Osteocyte (in vitro differentiated cells): ENCODE measurements around the gene JAKMIP1. TPM values are rescaled to one million over a fixed set of nuclear protein-coding genes. Genes with fewer than 3 reads are reported as not detected.

Experiments
- DNase-seq: peaks from one replicate; pipeline ENCODE4 v3.0.0; 2021; ENCODE audit warnings: mixed read lengths; ENCODE audit not compliant: unreplicated experiment; ENCODE audit errors: extremely low spot score
- H3K27ac Mint-ChIP-seq: one replicate; pipeline ENCODE4 v1.8.0; 2021; ENCODE audit warnings: mild to moderate bottlenecking, mixed read lengths; ENCODE audit not compliant: unreplicated experiment
- H3K27me3 Mint-ChIP-seq: one replicate; pipeline ENCODE4 v1.8.0; 2021; ENCODE audit warnings: mixed read lengths; ENCODE audit not compliant: unreplicated experiment
- H3K36me3 Mint-ChIP-seq: one replicate; pipeline ENCODE4 v1.8.0; 2021; ENCODE audit warnings: mixed read lengths; ENCODE audit not compliant: unreplicated experiment
- H3K4me1 Mint-ChIP-seq: one replicate; pipeline ENCODE4 v1.8.0; 2021; ENCODE audit warnings: mixed read lengths; ENCODE audit not compliant: unreplicated experiment
- H3K4me3 Mint-ChIP-seq: one replicate; pipeline ENCODE4 v1.8.0; 2021; ENCODE audit warnings: mild to moderate bottlenecking, moderate library complexity, mixed read lengths; ENCODE audit not compliant: unreplicated experiment
- H3K9me3 Mint-ChIP-seq: one replicate; pipeline ENCODE4 v1.8.0; 2021; ENCODE audit warnings: mixed read lengths; ENCODE audit not compliant: unreplicated experiment
- CTCF ChIP-seq: fragments of 200-600 bp; sonication (generic); IDR thresholded peaks from 2 replicates; pipeline ENCODE4 v1.5.0; 2021; ENCODE audit warnings: antibody characterized with exemption, mild to moderate bottlenecking, moderate library complexity
- total RNA-seq: library from RNA; stranded (reverse); gene quantifications from 2 replicates; pipeline ENCODE4 v1.2.1, GENCODE V29; 2021

Gene JAKMIP1
- total RNA-seq, 1 donor from 2014 or later: not detected

GRCh38 chr4:6228158-6229067 lies 28.1 kb upstream of the JAKMIP1 start:
- peak; percentile 63 for DNase-seq
- Mint-ChIP-seq H3K4me3 (no peak overlapping the region), H3K27me3 (peaks cover 12% of the 10 kb centered on the region)

GRCh38 chr4:6227412-6228157 lies 27.2 kb upstream of the JAKMIP1 start:
- DNase-seq: peak; percentile 73
- TF ChIP-seq CTCF: no peak
- H3K4me3 Mint-ChIP-seq: no peak overlapping the region
- H3K27me3 Mint-ChIP-seq: peaks cover 17% of the 10 kb centered on the region
- H3K36me3 Mint-ChIP-seq: no peaks in the 10 kb centered on the region
- no peaks in the 10 kb centered on the region for H3K9me3 Mint-ChIP-seq
- no peaks in the 10 kb centered on the region for H3K4me1 Mint-ChIP-seq
- H3K27ac Mint-ChIP-seq: no peak overlapping the region

More at GRCh38 chr4:6228158-6229067, 28.1 kb upstream of the JAKMIP1 start:
- TF ChIP-seq CTCF: no peak
- H3K4me1 Mint-ChIP-seq: no peaks in the 10 kb centered on the region
- H3K27ac Mint-ChIP-seq: no peak overlapping the region
- no peaks in the 10 kb centered on the region for H3K36me3 Mint-ChIP-seq
- no peaks in the 10 kb centered on the region for H3K9me3 Mint-ChIP-seq

GRCh38 chr4:6226506-6226905 lies 26.2 kb upstream of the JAKMIP1 start:
- Mint-ChIP-seq H3K36me3 (no peaks in the 10 kb centered on the region), H3K27ac (no peak overlapping the region), H3K4me1 (peaks cover 1% of the 10 kb centered on the region), H3K27me3 (peaks cover 22% of the 10 kb centered on the region), H3K9me3 (no peaks in the 10 kb centered on the region), H3K4me3 (no peak overlapping the region)
- DNase-seq: no peak
- TF ChIP-seq CTCF: no peak

GRCh38 chr4:6225469-6225868 lies 25.1 kb upstream of the JAKMIP1 start:
- Mint-ChIP-seq H3K9me3 (no peaks in the 10 kb centered on the region), H3K4me1 (peaks cover 2% of the 10 kb centered on the region), H3K4me3 (no peak overlapping the region), H3K36me3 (no peaks in the 10 kb centered on the region), H3K27ac (no peak overlapping the region), H3K27me3 (peaks cover 33% of the 10 kb centered on the region)
- DNase-seq: peak; percentile 60
- no peak for TF ChIP-seq CTCF

- no peaks in the 10 kb centered on the region for H3K9me3 Mint-ChIP-seq
- H3K27ac Mint-ChIP-seq: no peak overlapping the region
- TF ChIP-seq CTCF: no peak
- H3K27me3 Mint-ChIP-seq: peaks cover 38% of the 10 kb centered on the region
- DNase-seq: peak; percentile 7
- no peaks in the 10 kb centered on the region for H3K36me3 Mint-ChIP-seq
- peaks cover 2% of the 10 kb centered on the region for H3K4me1 Mint-ChIP-seq
- H3K4me3 Mint-ChIP-seq: no peak overlapping the region
Measured at GRCh38 chr4:6224735-6225134, 24.4 kb upstream of the JAKMIP1 start.
